Subcutaneous adipose tissue (tissue), 4 donors: Measurements from ENCODE around the gene CYP11A1. TPM values are rescaled to one million over a fixed set of nuclear protein-coding genes. Genes with fewer than 3 reads are reported as not detected.

Source experiments
- CTCF ChIP-seq: fragments of 450-650 bp; IDR thresholded peaks from one replicate; pipeline ENCODE4 v1.5.1; 2016; ENCODE audit warnings: low read depth, mild to moderate bottlenecking, control low read depth, antibody characterized with exemption, moderate library complexity
- small RNA-seq: library from RNA; depleted of rRNA; stranded (forward); fragments of <200 nt; gene quantifications from one replicate; pipeline ENCODE3, GENCODE V24; 2016
- total RNA-seq, 4 donors: library from RNA; depleted of rRNA; stranded (reverse); fragments of >200 nt; gene quantifications; one replicate each; pipeline ENCODE4 v1.1.0, GENCODE V29; 2016

The CYP11A1 gene
- total RNA-seq, 4 donors from 2014 or later, result 1.6 to 3.6 (median 2.5) TPM

GRCh38 chr15:74293021-74293810, 74.2 kb downstream of the CYP11A1 start:
- no peak for TF ChIP-seq CTCF

- no peak for TF ChIP-seq CTCF
Observed at GRCh38 chr15:74291101-74292071, 76.1 kb downstream of the CYP11A1 start.

GRCh38 chr15:74290645-74291044, 76.8 kb downstream of the CYP11A1 start:
- TF ChIP-seq CTCF, result no peak

GRCh38 chr15:74289671-74290070, 77.8 kb downstream of the CYP11A1 start:
- TF ChIP-seq CTCF, result no peak

Small RNAs within 50 kb of the gene (small RNA-seq; reads per million reads assigned to genes)
- gene MIR6881, result not detected

Other genes starting within 250 kb of the CYP11A1 start
- 1 to 10 TPM in 2 of 4 donors, under 1 TPM in 1, not detected in 1; 0.44 to 3.6 (median 1.1) TPM for gene ISLR2, start 237.1 kb downstream of the CYP11A1 start, total RNA-seq
- 10 to 100 TPM; 52.0 to 89.6 (median 63.8) TPM for gene ISLR, start 193.9 kb downstream of the CYP11A1 start, total RNA-seq
- gene STRA6, start 164.9 kb downstream of the CYP11A1 start, total RNA-seq, result not detected
- not detected for gene CCDC33, start 131.3 kb downstream of the CYP11A1 start, total RNA-seq
- 1 to 10 TPM in 1 of 4 donors, under 1 TPM in 3; 0.38 to 2.4 (median 0.74) TPM for gene SEMA7A, start 66.3 kb upstream of the CYP11A1 start, total RNA-seq
- 10 to 100 TPM; 31.1 to 38.4 (median 38.2) TPM for gene UBL7, start 93.5 kb upstream of the CYP11A1 start, total RNA-seq
- gene ARID3B, start 173.6 kb upstream of the CYP11A1 start, total RNA-seq, result 10 to 100 TPM in 2 of 4 donors, 1 to 10 TPM in 2; 3.7 to 13.6 (median 8.0) TPM
- 100 to 1,000 TPM in 2 of 4 donors, 10 to 100 TPM in 2; 53.6 to 159 (median 103) TPM for gene CLK3, start 248.2 kb upstream of the CYP11A1 start, total RNA-seq